Skeletal muscle cell (primary cell): ENCODE results near the gene DSCAM.
"Not testable (repeated sequence)": the region's sequence is repeated elsewhere in the genome, so short reads cannot be mapped to it uniquely, and the experiment has no call there.

ENCODE experiments used
- DNase-seq: peaks from one replicate; pipeline ENCODE4 v3.0.0-alpha.2; 2010; ENCODE audit warnings: low read depth
- H3K4me3 ChIP-seq: 2 replicates; pipeline ENCODE4 v1.5.1; 2011; ENCODE audit warnings: low read depth, mild to moderate bottlenecking, control low read depth, low read length, moderate library complexity

DSCAM gene

GRCh38 chr21:40379881-40380810 is 466.8 kb downstream of the DSCAM start:
- no peak for DNase-seq
- H3K4me3 ChIP-seq = no peak overlapping the region

GRCh38 chr21:40377135-40377534 is 469.8 kb downstream of the DSCAM start:
- no peak for DNase-seq
- no peak overlapping the region for H3K4me3 ChIP-seq

- H3K4me3 ChIP-seq = no peak overlapping the region
- no peak for DNase-seq
Observed at GRCh38 chr21:40373761-40374160, 473.2 kb downstream of the DSCAM start.

GRCh38 chr21:40372506-40372905 is 474.5 kb downstream of the DSCAM start:
- no peak overlapping the region for H3K4me3 ChIP-seq
- no peak for DNase-seq

- DNase-seq = no peak
- no peak overlapping the region for H3K4me3 ChIP-seq
Observed at GRCh38 chr21:40371329-40371728, 475.6 kb downstream of the DSCAM start.

- DNase-seq = no peak
- no peak overlapping the region for H3K4me3 ChIP-seq
Observed at GRCh38 chr21:40356644-40357043, 490.3 kb downstream of the DSCAM start.

- DNase-seq = no peak
- H3K4me3 ChIP-seq = no peak overlapping the region
Observed at GRCh38 chr21:40355076-40355475, 491.9 kb downstream of the DSCAM start.

- DNase-seq = no peak
- no peak overlapping the region for H3K4me3 ChIP-seq
Observed at GRCh38 chr21:40351006-40351405, 496.0 kb downstream of the DSCAM start.

- no peak overlapping the region for H3K4me3 ChIP-seq
- no peak for DNase-seq
Observed at GRCh38 chr21:40349591-40349990, 497.4 kb downstream of the DSCAM start.

GRCh38 chr21:40345711-40346321 is 501.1 kb downstream of the DSCAM start:
- DNase-seq = no peak
- H3K4me3 ChIP-seq = no peak overlapping the region

- no peak for DNase-seq
- no peak overlapping the region for H3K4me3 ChIP-seq
Observed at GRCh38 chr21:40340357-40340756, 506.6 kb downstream of the DSCAM start.

- no peak overlapping the region for H3K4me3 ChIP-seq
- DNase-seq = no peak
Observed at GRCh38 chr21:40339050-40339449, 507.9 kb downstream of the DSCAM start.

GRCh38 chr21:40337981-40338380 is 509.0 kb downstream of the DSCAM start:
- no peak overlapping the region for H3K4me3 ChIP-seq
- no peak for DNase-seq

- H3K4me3 ChIP-seq = no peak overlapping the region
Observed at GRCh38 chr21:40335704-40336103, 511.3 kb downstream of the DSCAM start.

GRCh38 chr21:40334159-40334558 is 512.8 kb downstream of the DSCAM start:
- no peak overlapping the region for H3K4me3 ChIP-seq
- no peak for DNase-seq

More at GRCh38 chr21:40335704-40336103, 511.3 kb downstream of the DSCAM start:
- DNase-seq = no peak

- no peak overlapping the region for H3K4me3 ChIP-seq
- no peak for DNase-seq
Observed at GRCh38 chr21:40333731-40334130, 513.2 kb downstream of the DSCAM start.

- no peak for DNase-seq
- no peak overlapping the region for H3K4me3 ChIP-seq
Observed at GRCh38 chr21:40331804-40332203, 515.2 kb downstream of the DSCAM start.

GRCh38 chr21:40331172-40331571 is 515.8 kb downstream of the DSCAM start:
- H3K4me3 ChIP-seq = no peak overlapping the region

GRCh38 chr21:40324389-40324788 is 522.6 kb downstream of the DSCAM start:
- DNase-seq = no peak
- no peak overlapping the region for H3K4me3 ChIP-seq

More at GRCh38 chr21:40331172-40331571, 515.8 kb downstream of the DSCAM start:
- no peak for DNase-seq

- DNase-seq = not testable (repeated sequence)
Observed at GRCh38 chr21:40320718-40321117, 526.2 kb downstream of the DSCAM start.

GRCh38 chr21:40318371-40318770 is 528.6 kb downstream of the DSCAM start:
- no peak overlapping the region for H3K4me3 ChIP-seq
- DNase-seq = no peak

More at GRCh38 chr21:40320718-40321117, 526.2 kb downstream of the DSCAM start:
- not testable (repeated sequence) for H3K4me3 ChIP-seq
